Measurements from ENCODE around the gene VWA5B2. TPM values are rescaled to one million over a fixed set of nuclear protein-coding genes. Genes with fewer than 3 reads are reported as not detected.

Gene VWA5B2
- total and polyA plus RNA-seq, 9 of the 15 experiments (the other 6 are each of a cell fraction or from before 2014, with no cell fraction given) = 0.04 TPM; not detected in 8

- peak; percentile 68 for TF ChIP-seq TOE1 (IDR thresholded peaks at IDR 0.05; ENCODE audit: borderline replicate concordance)
- TF ChIP-seq TOE1 (CRISPR knock-in tag; IDR thresholded peaks at IDR 0.05; ENCODE audit: borderline replicate concordance, low read depth) = no peak
- no peak for TF ChIP-seq KDM2B (CRISPR knock-in tag; IDR thresholded peaks at IDR 0.05)
- no peak for TF ChIP-seq HMG20A (CRISPR knock-in tag; conservative IDR thresholded peaks at IDR 0.05)
- peak; percentile 80 for TF ChIP-seq ZNF583 (CRISPR knock-in tag; IDR thresholded peaks at IDR 0.05)
- no peak for TF ChIP-seq PTRF (tag; IDR thresholded peaks at IDR 0.05)
- TF ChIP-seq IRF2 (CRISPR knock-in tag; IDR thresholded peaks at IDR 0.05) = no peak
- TF ChIP-seq CHD1 (IDR thresholded peaks at IDR 0.05; ENCODE audit: low read length) = peak; percentile 25
- TF ChIP-seq CTCF (IDR thresholded peaks at IDR 0.05 in 2 of 3, conservative IDR thresholded peaks at IDR 0.05 in 1 of 3; ENCODE audit: insufficient read depth in 2 of 3, low read depth in 1 of 3, low read length in 3 of 3) = no peak
- no peak for TF ChIP-seq DEAF1 (CRISPR knock-in tag; IDR thresholded peaks at IDR 0.05)
- TF ChIP-seq CCNT2 (IDR thresholded peaks at IDR 0.05; ENCODE audit: borderline replicate concordance, extremely low read depth, insufficient read length, low read depth, low read length) = peak; percentile 74
- no peak for TF ChIP-seq NFYB (IDR thresholded peaks at IDR 0.05; ENCODE audit: extremely low read depth, insufficient read length)
- no peak for TF ChIP-seq RFX1 (IDR thresholded peaks at IDR 0.05)
- no peak for TF ChIP-seq GABPB2 (CRISPR knock-in tag; conservative IDR thresholded peaks at IDR 0.05)
- TF ChIP-seq GATAD2B (IDR thresholded peaks at IDR 0.05; ENCODE audit: borderline replicate concordance) = peak; percentile 69
- 0 out of 2 replicates have a peak, but pooled peaks have one; percentile 25 for TF ChIP-seq ZNF197 (CRISPR knock-in tag; IDR thresholded peaks at IDR 0.05; ENCODE audit: low read depth)
- no peak for TF ChIP-seq ZBTB12 (CRISPR knock-in tag; IDR thresholded peaks at IDR 0.05)
- TF ChIP-seq THRA (IDR thresholded peaks at IDR 0.05) = no peak
- TF ChIP-seq ZNF146 (CRISPR knock-in tag; IDR thresholded peaks at IDR 0.05; ENCODE audit: unreplicated experiment) = peak; percentile 25
- no peak for TF ChIP-seq RUNX1 (IDR thresholded peaks at IDR 0.05; ENCODE audit: low read depth)
Measured at GRCh38 chr3:184248454-184249411, 19.3 kb downstream of the VWA5B2 start, which contains the start of gene ALG3 (continued).

Data from K562 (cell line).